GM21526 (cell line): ENCODE data around the gene SVEP1.
"Not testable (repeated sequence)": the region's sequence is repeated elsewhere in the genome, so short reads cannot be mapped to it uniquely, and the experiment has no call there.

Experiments used
- ATAC-seq: cut with Tn5 transposase; IDR thresholded peaks from one replicate; pipeline ENCODE4 v1.9.1; 2021; ENCODE audit warnings: moderate library complexity; ENCODE audit not compliant: unreplicated experiment, low FRiP score

SVEP1 gene

GRCh38 chr9:110451726-110452125 lies 127.8 kb downstream of the SVEP1 start:
- ATAC-seq = no peak

GRCh38 chr9:110447476-110447875 lies 132.1 kb downstream of the SVEP1 start:
- no peak for ATAC-seq

DNA sequence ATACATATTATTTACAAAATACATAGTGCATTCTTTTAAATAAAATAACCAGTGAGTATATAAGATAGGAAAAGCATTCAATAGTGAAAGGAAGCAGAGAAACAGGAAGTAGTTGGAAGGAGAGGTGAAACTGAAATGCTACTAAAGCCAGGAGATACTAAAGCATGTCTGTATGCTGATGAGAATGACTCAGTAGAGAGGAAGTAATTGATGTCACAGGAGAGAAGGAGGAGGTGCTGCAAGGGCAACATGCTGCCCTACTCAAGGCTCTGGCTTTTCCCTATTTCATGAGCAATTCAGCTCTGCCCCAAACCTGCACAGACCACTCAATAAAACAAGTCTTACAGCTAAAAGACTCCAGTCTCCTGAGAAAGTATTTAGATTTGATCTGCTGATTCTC lies 133.4 kb downstream of the SVEP1 start:
- ATAC-seq = no peak

GRCh38 chr9:110444911-110445310 lies 134.6 kb downstream of the SVEP1 start:
- no peak for ATAC-seq

DNA sequence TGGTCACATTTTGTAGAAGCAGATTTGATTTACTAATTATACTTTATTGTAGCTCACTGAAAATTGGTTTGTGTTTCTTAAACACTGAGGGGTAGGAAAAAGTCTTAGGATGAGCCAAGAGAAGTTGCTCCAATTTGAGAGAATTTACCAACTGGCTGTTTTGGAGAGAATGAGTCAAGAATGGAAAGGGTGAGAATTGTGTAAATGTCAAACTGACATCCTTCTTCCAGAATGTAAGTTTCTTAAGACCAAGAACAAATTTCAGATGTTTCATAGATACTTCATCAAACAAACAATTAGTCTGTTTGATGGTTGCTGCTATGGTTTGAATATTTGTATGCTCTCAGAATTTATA lies 135.7 kb downstream of the SVEP1 start:
- ATAC-seq = no peak

- no peak for ATAC-seq
Observed at GRCh38 chr9:110443146-110443865, 136.2 kb downstream of the SVEP1 start.

DNA sequence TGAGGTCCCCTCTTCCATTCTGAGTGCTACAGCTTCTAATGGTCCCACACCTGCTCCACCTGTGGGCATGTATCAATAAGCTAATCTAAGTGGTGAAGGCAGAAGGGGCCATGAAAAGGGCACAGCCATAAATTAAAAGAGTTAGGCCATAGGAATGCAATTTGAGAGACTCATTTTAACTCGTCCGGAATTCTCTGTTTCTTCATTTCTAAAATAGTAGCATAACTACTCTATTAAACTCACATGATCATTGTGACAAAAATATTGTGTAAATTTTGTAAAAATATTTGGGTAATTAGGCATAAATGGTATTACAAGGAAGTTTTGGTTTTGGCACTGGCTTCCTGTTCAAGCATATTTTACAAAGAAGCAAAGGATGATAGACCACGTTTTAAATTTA lies 138.7 kb downstream of the SVEP1 start:
- no peak for ATAC-seq

GRCh38 chr9:110440172-110440571 lies 139.4 kb downstream of the SVEP1 start:
- ATAC-seq = no peak

DNA sequence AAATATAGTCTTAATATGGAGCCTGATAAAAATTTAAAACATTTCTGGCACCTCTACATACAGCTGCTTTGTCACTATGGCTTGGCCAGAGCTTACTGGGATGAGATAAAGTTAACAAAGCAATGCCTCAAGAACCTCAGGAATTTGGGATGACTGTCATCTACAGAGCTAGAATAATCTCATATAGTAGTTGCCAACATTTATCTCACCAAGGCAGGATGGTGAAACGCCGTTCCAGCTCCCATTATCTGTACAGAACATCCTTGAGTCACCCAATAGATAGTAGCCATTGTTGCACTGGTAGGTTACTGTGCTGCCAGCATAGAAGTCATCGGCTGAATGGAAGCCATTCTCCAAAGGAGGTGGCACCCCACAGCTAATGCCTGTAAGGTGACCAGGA lies 147.3 kb downstream of the SVEP1 start:
- no peak for ATAC-seq

- ATAC-seq = no peak
Observed at GRCh38 chr9:110429453-110429852, 150.1 kb downstream of the SVEP1 start.

DNA sequence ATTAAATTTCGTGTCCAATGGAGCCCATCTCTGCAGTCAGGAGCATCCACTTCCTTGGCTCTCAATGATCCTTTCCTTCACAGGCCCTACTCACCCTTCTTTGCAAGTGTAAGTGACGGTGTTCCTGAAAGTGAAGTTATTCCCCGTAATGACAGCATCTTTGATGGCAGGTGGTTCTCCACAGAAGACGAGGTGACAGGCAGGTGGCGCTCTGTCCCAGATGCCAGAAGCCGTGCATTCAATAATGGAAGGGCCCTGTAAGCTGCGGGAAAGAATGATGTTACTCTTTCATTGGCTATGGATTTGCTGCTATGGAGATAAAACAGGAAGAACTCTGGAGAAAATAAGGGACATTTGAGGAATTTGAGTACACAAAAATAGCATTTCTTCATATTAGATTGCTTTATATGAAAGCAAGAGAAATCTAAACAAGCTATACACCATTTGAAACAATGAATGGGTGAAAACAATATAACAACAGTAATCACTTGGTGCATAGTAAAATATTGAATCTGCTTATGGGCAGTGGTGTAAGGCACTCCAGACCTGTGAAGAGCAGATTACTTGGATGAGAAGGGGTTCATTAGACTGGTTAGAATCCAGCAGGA lies 151.9 kb downstream of the SVEP1 start:
- ATAC-seq = peak; percentile 70

GRCh38 chr9:110426052-110426709 lies 153.4 kb downstream of the SVEP1 start:
- no peak for ATAC-seq

DNA sequence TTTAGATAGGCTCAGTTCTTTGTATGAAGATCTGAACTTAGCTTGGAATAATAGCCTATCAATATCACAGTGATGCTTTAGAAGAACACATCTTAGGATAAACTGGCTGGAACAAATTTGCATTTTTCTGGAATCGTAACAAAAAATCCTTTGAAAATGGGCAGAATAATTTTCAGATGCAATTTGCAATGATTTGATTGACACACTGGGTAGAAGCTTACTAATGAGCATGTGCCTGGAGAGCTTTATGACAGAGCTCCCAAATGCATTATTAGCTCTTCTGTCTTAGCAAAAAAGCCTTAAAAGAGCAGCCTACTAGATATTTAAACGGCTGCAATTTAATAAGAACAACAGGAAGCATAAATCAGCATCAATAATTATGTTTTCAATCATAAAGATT lies 165.1 kb downstream of the SVEP1 start:
- ATAC-seq = no peak

- ATAC-seq = no peak
Observed at GRCh38 chr9:110410961-110411360, 168.6 kb downstream of the SVEP1 start.

DNA sequence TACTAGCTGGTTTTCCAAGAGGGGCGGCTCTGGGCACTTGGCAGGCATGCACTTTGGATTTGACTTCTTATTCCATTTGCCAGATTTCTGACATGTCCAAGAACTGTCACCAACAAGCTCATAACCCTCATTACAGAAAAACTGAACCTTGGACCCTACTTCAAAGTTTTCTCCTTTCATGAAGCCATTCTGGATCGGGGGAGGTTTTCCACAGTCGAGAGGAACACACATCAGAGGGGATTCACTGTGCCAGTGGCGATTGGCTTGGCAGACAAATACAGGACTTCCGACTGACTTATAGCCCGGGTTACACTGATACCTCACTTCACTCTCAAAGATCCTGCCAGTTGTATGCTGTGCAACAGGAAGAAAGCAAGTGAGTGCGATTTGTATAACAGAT lies 170.9 kb downstream of the SVEP1 start:
- no peak for ATAC-seq

DNA sequence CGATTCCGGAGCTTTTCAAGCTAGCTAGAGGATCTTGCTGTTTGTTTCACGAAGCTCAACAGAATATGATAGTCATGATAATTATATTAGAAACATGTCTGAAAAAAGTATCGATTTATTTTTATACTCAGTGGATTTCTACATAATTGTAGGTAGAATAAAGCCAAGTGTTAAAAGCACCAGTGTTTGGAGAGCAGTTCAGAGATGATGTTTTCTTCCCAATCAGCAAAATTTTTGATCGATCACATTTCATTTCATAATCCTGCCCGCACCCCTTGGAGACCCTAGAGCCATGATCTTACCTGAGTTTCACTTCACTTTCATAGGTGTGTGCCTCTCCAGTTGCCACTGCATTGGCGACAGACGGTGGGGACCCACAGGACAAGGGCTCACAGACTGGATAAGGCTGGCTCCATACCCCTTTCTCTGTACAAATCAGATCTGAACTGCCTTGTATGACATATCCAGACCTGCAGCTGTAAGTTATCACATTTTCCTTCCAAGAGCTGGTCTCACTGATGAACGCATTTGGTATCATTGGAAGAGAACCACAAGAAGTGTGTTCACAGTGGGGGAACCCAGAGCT lies 173.6 kb downstream of the SVEP1 start:
- no peak for ATAC-seq

DNA sequence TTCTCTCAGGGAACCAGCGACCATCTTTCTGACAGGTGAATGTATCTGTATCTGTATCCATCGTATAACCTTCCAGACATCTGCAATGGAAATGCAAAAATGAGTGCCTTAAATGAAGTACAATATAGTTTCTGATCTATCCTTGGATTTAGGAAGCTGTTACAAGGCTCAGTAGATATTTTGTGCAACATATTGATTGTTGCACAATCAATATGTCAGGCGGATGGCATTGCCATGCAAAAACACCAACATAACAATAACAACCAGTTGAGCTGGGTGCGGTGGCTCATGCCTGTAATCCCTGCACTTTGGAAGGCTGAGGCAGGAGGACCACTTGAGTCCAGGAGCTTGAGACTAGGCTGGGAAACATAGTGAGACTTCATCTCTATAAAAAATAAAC lies 175.1 kb downstream of the SVEP1 start:
- ATAC-seq = no peak

- no peak for ATAC-seq
Observed at GRCh38 chr9:110399983-110400382, 179.6 kb downstream of the SVEP1 start.

DNA sequence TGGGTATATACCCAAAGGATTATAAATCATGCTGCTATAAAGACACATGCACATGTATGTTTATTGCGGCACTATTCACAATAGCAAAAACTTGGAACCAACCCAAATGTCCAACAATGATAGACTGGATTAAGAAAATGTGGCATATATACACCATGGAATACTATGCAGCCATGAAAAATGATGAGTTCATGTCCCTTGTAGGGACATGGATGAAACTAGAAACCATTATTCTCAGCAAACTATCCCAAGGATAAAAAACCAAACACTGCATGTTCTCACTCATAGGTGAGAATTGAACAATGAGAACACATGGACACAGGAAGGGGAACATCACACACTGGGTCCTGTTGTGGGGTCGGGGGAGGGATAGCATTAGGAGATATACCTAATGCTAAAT lies 180.5 kb downstream of the SVEP1 start:
- ATAC-seq = not testable (repeated sequence)

GRCh38 chr9:110391826-110392485 lies 187.6 kb downstream of the SVEP1 start:
- ATAC-seq = no peak

GRCh38 chr9:110389148-110389750 lies 190.3 kb downstream of the SVEP1 start:
- ATAC-seq = no peak
